ENCODE data around the gene ZNF276. TPM values are rescaled to one million over a fixed set of nuclear protein-coding genes. Genes with fewer than 3 reads are reported as not detected.

ZNF276 gene
- total RNA-seq, 3 donors from 2014 or later, result 19.2 to 48.5 (median 31.2) TPM

DNA sequence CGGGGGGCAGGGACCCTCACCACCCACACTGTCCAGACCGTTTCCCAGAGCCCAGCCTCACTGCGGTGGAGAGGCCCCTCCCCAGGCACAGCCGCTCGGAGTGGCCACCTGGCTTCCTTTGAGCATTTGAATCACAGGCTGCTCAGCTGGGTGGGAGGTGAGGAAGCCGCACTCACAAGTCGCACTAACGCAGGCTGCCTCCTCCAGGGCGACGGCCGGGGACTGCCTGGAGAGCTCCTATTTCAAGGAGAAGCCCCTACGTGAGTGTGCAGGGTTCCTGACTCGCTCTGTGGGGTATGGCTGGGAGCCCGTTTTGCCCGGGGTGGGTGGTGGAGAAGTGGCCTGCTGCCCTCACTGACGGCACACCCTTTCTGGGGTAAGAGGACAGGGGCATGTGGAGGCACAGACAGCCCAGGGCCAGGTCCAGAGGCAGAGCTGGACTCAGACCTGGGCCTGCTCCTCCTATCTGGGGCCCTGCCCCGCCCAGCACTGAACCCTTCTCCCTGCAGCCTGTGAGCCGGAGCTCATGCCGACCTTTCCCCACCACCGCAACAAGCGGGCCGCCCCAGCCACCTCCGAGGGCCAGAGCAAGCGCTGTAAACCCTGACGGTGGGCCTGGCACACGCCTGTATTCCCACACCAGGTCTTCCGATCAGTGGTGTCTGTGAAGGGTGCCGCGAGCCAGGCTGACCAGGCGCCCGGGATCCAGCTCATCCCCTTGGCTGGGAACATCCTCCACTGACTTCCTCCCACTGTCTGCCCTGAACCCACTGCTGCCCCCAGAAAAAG, 26.1 kb upstream of the ZNF276 start:
- H3K4me1 ChIP-seq, result no peaks in the 10 kb centered on the region
- no peak overlapping the region for H3K4me3 ChIP-seq
- no peaks in the 10 kb centered on the region for H3K27me3 ChIP-seq
- DNase-seq (ENCODE audit: low spot score in 2 of 2), result no peak
- H3K9me3 ChIP-seq, result no peaks in the 10 kb centered on the region
- no peaks in the 10 kb centered on the region for H3K36me3 ChIP-seq
- TF ChIP-seq POLR2A (IDR thresholded peaks at IDR 0.05) (no peak), POLR2AphosphoS5 (IDR thresholded peaks at IDR 0.05) (no peak)
- TF ChIP-seq, protein P1, sequence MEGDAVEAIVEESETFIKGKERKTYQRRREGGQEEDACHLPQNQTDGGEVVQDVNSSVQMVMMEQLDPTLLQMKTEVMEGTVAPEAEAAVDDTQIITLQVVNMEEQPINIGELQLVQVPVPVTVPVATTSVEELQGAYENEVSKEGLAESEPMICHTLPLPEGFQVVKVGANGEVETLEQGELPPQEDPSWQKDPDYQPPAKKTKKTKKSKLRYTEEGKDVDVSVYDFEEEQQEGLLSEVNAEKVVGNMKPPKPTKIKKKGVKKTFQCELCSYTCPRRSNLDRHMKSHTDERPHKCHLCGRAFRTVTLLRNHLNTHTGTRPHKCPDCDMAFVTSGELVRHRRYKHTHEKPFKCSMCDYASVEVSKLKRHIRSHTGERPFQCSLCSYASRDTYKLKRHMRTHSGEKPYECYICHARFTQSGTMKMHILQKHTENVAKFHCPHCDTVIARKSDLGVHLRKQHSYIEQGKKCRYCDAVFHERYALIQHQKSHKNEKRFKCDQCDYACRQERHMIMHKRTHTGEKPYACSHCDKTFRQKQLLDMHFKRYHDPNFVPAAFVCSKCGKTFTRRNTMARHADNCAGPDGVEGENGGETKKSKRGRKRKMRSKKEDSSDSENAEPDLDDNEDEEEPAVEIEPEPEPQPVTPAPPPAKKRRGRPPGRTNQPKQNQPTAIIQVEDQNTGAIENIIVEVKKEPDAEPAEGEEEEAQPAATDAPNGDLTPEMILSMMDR (IDR thresholded peaks at IDR 0.05), result no peak
- H3K27ac ChIP-seq, result peak overlapping the region in 1 of 2 donors; percentile 7
- intact Hi-C loops (cut with DNase I; ENCODE audit: low total_unique reads), result no loop called here

DNA sequence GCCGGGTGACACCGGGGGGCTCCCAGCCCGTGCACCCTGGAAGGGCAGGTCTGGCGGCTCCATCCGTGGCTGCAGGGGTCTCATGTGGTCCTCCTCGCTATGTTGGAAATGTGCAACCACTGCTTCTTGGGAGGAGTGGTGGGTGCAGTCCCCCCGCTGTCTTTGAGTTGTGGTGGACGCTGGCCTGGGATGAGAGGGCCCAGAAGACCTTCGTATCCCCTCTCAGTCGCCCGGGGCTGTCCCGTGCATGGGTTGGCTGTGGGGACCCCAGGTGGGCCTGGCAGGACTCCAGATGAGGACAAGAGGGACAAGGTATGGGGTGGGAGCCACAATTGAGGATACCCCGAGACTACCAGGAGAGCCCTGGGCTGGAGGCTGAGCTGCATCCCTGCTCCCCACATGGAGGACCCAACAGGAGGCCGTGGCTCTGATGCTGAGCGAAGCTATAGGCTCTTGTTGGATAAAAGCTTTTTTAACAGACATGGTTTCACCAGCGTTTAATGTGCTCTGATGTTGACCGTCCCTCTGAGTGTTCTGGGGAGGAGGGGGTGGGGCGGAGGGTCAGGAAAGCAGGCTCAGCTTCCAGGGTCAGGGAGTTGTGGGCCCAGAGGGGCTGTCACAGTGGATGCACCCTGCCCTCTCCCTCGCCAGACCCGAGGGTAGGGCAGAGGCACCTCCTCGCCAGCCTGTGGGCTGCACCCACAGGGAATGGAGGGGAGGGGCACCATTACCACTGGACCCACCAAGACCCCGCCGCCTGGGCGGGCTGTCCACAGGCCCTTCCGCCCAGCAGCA, 25.3 kb upstream of the ZNF276 start:
- Histone ChIP-seq H3K4me3 (no peak overlapping the region), H3K9me3 (no peaks in the 10 kb centered on the region), H3K36me3 (no peaks in the 10 kb centered on the region), H3K27ac (no peak overlapping the region), H3K4me1 (no peaks in the 10 kb centered on the region), H3K27me3 (no peaks in the 10 kb centered on the region)
- DNase-seq (ENCODE audit: low spot score in 2 of 2), result no peak
- TF ChIP-seq, protein P1 (IDR thresholded peaks at IDR 0.05), result no peak
- intact Hi-C loops (cut with DNase I; ENCODE audit: low total_unique reads), result no loop called here

DNA sequence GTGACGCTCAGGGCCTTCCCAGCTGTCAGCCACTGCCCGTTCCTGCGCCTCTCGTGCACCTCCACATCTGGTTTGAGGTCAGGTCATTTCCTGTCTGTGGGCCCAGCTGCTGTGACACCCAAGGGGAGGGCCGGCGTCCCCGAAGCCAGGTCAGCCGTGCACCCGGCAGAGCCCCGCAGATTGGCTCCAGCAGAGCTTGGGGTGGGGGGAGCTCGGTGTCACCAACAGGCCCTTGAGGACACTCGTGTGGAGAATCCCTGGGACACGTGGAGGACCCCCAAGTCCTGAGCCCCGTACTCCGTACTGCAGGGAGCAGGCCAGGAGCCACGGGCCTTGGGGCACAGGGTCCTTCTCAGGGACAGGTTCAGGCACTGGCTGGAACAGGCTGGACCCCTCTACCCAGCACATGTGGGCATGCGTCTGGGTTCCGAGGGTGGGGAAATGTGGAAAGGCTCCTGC, 24.6 kb upstream of the ZNF276 start:
- Histone ChIP-seq H3K9me3 (no peaks in the 10 kb centered on the region), H3K27ac (no peak overlapping the region), H3K27me3 (no peaks in the 10 kb centered on the region), H3K36me3 (no peaks in the 10 kb centered on the region), H3K4me1 (no peaks in the 10 kb centered on the region), H3K4me3 (no peak overlapping the region)
- TF ChIP-seq POLR2AphosphoS5 (IDR thresholded peaks at IDR 0.05), result no peak
- TF ChIP-seq, protein P1 (IDR thresholded peaks at IDR 0.05), result no peak
- no peak for TF ChIP-seq POLR2A (IDR thresholded peaks at IDR 0.05)
- DNase-seq (ENCODE audit: low spot score in 2 of 2), result no peak
- intact Hi-C loops (cut with DNase I; ENCODE audit: low total_unique reads), result no loop called here

DNA sequence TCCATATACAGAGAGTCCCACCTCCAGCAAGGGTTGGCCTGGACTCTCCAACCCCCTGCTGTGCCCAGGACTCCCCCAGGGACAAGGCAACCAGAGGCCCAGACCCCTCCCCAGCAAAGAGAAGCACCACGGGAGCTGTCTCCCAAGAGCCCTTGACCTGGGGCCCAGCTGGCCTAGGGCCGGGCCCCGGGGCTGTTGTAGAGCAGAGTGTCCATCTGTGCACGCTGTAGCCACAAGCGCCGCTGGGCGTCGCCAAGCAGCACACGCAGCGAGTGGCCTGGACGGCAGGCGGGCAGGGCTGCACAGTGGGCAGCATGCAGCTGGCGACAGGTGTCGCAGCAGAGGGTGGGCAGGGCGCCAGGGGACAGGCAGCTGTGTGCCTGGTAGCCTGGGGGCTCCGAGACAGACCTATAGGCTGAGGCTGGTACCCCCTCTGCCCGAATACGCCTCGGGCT, 24.1 kb upstream of the ZNF276 start:
- TF ChIP-seq POLR2A (IDR thresholded peaks at IDR 0.05), result no peak
- TF ChIP-seq, protein P1 (IDR thresholded peaks at IDR 0.05), result no peak
- TF ChIP-seq POLR2AphosphoS5 (IDR thresholded peaks at IDR 0.05), result no peak
- Histone ChIP-seq H3K4me1 (no peaks in the 10 kb centered on the region), H3K4me3 (no peak overlapping the region), H3K27me3 (no peaks in the 10 kb centered on the region), H3K9me3 (no peaks in the 10 kb centered on the region), H3K27ac (no peak overlapping the region), H3K36me3 (no peaks in the 10 kb centered on the region)
- DNase-seq (ENCODE audit: low spot score in 2 of 2), result no peak
- intact Hi-C loops (cut with DNase I; ENCODE audit: low total_unique reads), result no loop called here
